K562 (cell line): ENCODE measurements around the gene CCR5AS.

Experiments
- ATAC-seq: fragments of 200-7000 bp; cut with Tn5 transposase; 3 replicates; pipeline ENCODE4 v1.9.1; 2020; ENCODE audit warnings: moderate library complexity
- BruUV-seq: library from RNA; stranded (reverse); fragments of 400-500 nt; replicated peaks from 2 replicates; lab custom pipeline; 2021; lab: Mats Ljungman, UMichigan
- CTCF ChIA-PET: fragments of 300-600 bp; formaldehyde crosslinking; extraction: SDS; loops from one replicate; lab custom pipeline; 2021; ENCODE audit warnings: low intra/inter-chr PET ratio; lab: Yijun Ruan, JAX
- POLR2A ChIA-PET: fragments of 300-600, 350-650 bp; sonication (Branson Sonifier 250); formaldehyde crosslinking; extraction: SDS; loops from one replicate; lab custom pipeline; 2021; ENCODE audit warnings: antibody characterized with exemption, inconsistent platforms; lab: Yijun Ruan, JAX
- DNase-seq, 4 experiments: peaks; one replicate each; pipeline versions ENCODE4 v3.0.0 to v3.0.0-alpha.2; 2011 to 2018; ENCODE audit warnings: low spot score in 3 of 4, mixed read lengths in 3 of 4; ENCODE audit errors: extremely low read depth in 1 of 4
- FAIRE-seq: peaks from 2 replicates; lab custom pipeline; 2011; peaks lifted over from hg19 to GRCh38; lab: Jason Lieb, UNC
- H2AFZ ChIP-seq: 2 replicates; pipeline ENCODE4 v1.6.0; 2011; ENCODE audit warnings: low read depth, low read length, control low read depth, inconsistent platforms
- H3K27ac ChIP-seq: fragments of 200-600 bp; 3 replicates; pipeline ENCODE4 v1.8.0; 2011; ENCODE audit warnings: low read depth, mild to moderate bottlenecking, control low read depth, inconsistent platforms, low read length, moderate library complexity, mixed read lengths; ENCODE audit errors: extremely low read depth
- H3K27me3 ChIP-seq, 2 experiments: fragments of 300-600 bp in 1 of 2; 2 replicates in 1 of 2; 3 replicates in 1 of 2; pipeline versions ENCODE4 v1.6.0 to v1.8.0; 2011; ENCODE audit warnings: inconsistent platforms in 2 of 2, low read length in 2 of 2, mild to moderate bottlenecking in 1 of 2, mixed read lengths in 1 of 2, moderate library complexity in 1 of 2; ENCODE audit not compliant: control insufficient read depth in 2 of 2, insufficient read depth in 2 of 2
- H3K36me3 ChIP-seq: fragments of 300-600 bp; 3 replicates; pipeline ENCODE4 v1.8.0; 2011; ENCODE audit warnings: mild to moderate bottlenecking, low read length, inconsistent platforms; ENCODE audit not compliant: control insufficient read depth, insufficient read depth
- H3K4me1 ChIP-seq, 2 experiments: fragments of 200-600 bp in 1 of 2; replicated peaks in 1 of 2; 2 replicates in 1 of 2; 3 replicates in 1 of 2; pipeline versions ENCODE4 v1.5.1 to v1.8.0; 2011; ENCODE audit warnings: inconsistent platforms in 2 of 2, low read length in 2 of 2, mild to moderate bottlenecking in 1 of 2, mixed read lengths in 1 of 2, moderate library complexity in 1 of 2; ENCODE audit not compliant: control insufficient read depth in 2 of 2, insufficient read depth in 2 of 2
- H3K4me2 ChIP-seq: 2 replicates; pipeline ENCODE4 v1.6.1; 2011; ENCODE audit warnings: low read length, control low read depth, inconsistent platforms, mixed read lengths; ENCODE audit not compliant: insufficient read depth
- H3K4me3 ChIP-seq: fragments of 200-600 bp; sonication (generic), shearing (Covaris generic); 2 replicates; pipeline ENCODE4 v1.5.1; 2016; ENCODE audit warnings: control low read depth, inconsistent platforms
- H3K79me2 ChIP-seq: fragments of 200-600 bp; 3 replicates; pipeline ENCODE4 v1.8.0; 2011; ENCODE audit warnings: low read length, inconsistent platforms; ENCODE audit not compliant: control insufficient read depth, insufficient read depth
- H3K9ac ChIP-seq, 2 experiments: 2 replicates each; pipeline versions ENCODE4 v1.6.0 to v1.6.1; 2011; ENCODE audit warnings: low read depth in 2 of 2, low read length in 2 of 2, control low read depth in 1 of 2, inconsistent platforms in 1 of 2, mild to moderate bottlenecking in 1 of 2, mixed read lengths in 1 of 2; ENCODE audit not compliant: insufficient read depth in 1 of 2
- H3K9me1 ChIP-seq: one replicate; pipeline ENCODE4 v1.6.0; 2011; ENCODE audit warnings: inconsistent platforms, mild to moderate bottlenecking, low read length, moderate library complexity; ENCODE audit not compliant: control insufficient read depth, insufficient read depth
- H3K9me3 ChIP-seq: replicated peaks from 2 replicates; pipeline ENCODE4 v1.5.1; 2011; ENCODE audit warnings: low read depth, low read length, inconsistent platforms; ENCODE audit not compliant: control insufficient read depth, insufficient read depth
- H4K20me1 ChIP-seq: replicated peaks from 2 replicates; pipeline ENCODE4 v1.6.1; 2011; ENCODE audit warnings: low read length, inconsistent platforms, mixed read lengths; ENCODE audit not compliant: control insufficient read depth, insufficient read depth
- NR2C2 ChIP-seq, 2 experiments: fragments of 200-800 bp in 1 of 2; sonication (Bioruptor generic) in 1 of 2; sonication (generic) in 1 of 2; formaldehyde crosslinking in 1 of 2; IDR thresholded peaks; 2 replicates each; pipeline versions ENCODE4 v1.6.1 to v1.8.0; 2016 to 2022; ENCODE audit warnings: mild to moderate bottlenecking in 1 of 2, missing compliant biosample characterization in 1 of 2, missing genetic modification characterization in 1 of 2, missing genetic modification reagents in 1 of 2
- ZNF780A ChIP-seq: fragments of 250-450 bp; sonication (Bioruptor Pico); IDR thresholded peaks from 2 replicates; pipeline ENCODE4 v1.5.0; 2021; ENCODE audit warnings: mild to moderate bottlenecking
- WGBS: fragments of 100-300 bp; shearing (Covaris generic); methylation state at CpG from one replicate; pipeline ENCODE4 v1.1.6; 2016; ENCODE audit warnings: low coverage, mixed read lengths; ENCODE audit not compliant: insufficient coverage; ENCODE audit errors: missing lambda C conversion rate; 5-methylcytosine and 5-hydroxymethylcytosine counted together
- in situ Hi-C: fragments of 300-500 bp; cut with MboI; formaldehyde crosslinking; loops from 4 replicates; pipeline ENCODE4 v1.15.0; 2018; ENCODE audit warnings: inconsistent platforms, mixed read lengths
- intact Hi-C: fragments of 100-400 bp; cut with micrococcal nuclease; formaldehyde crosslinking; loops from 2 replicates; pipeline ENCODE4 v1.14.2; 2022

CCR5AS gene

GRCh38 chr3:46429250-46429649 is 22.4 kb upstream of the CCR5AS start:
- H3K4me1 ChIP-seq, result peaks cover 3 to 19% of the 10 kb centered on the region in 2 experiments; a peak in 4 of 5 replicates
- in situ Hi-C loops (no loop called here), intact Hi-C loops (loop anchor here (5.0 kb wide), 3 partner anchors 57 to 352 kb away; partner anchors contain the start of gene CCR5)
- no peaks in the 10 kb centered on the region for H3K36me3 ChIP-seq
- H3K9me3 ChIP-seq, result 0 out of 2 replicates have a peak, but pooled peaks cover 2% of the 10 kb centered on the region
- H3K4me3 ChIP-seq, result no peak overlapping the region
- no peak overlapping the region for H3K4me2 ChIP-seq
- peaks cover 0 to 4% of the 10 kb centered on the region in 2 experiments; a peak in 1 of 5 replicates for H3K27me3 ChIP-seq
- H2AFZ ChIP-seq, result no peak overlapping the region
- no peak for FAIRE-seq
- CTCF ChIA-PET, result interaction anchor here (1.0 kb wide), 1 partner anchor 129 kb away, joined by 4 read pairs; no protein-coding TSS in a partner anchor
- H3K9me1 ChIP-seq, result no peaks in the 10 kb centered on the region
- no peaks in the 10 kb centered on the region for H3K79me2 ChIP-seq
- 14% methylated on average over 5 of the region's 5 CpGs for WGBS
- BruUV-seq, result no TSS peak
- H3K27ac ChIP-seq, result no peak overlapping the region
- TF ChIP-seq NR2C2 (CRISPR knock-in tag; IDR thresholded peaks at IDR 0.05), result no peak
- TF ChIP-seq NR2C2 (tag; IDR thresholded peaks at IDR 0.05), result peak; percentile 25; the same call in 1 of the 2 replicates
- no peak for TF ChIP-seq ZNF780A (CRISPR knock-in tag)
- TF ChIP-seq, all 486 proteins: peak for 1
- POLR2A ChIA-PET, result no interaction called here
- H4K20me1 ChIP-seq, result no peaks in the 10 kb centered on the region
- ATAC-seq (no peak), DNase-seq (no peak)
- no peak overlapping the region for H3K9ac ChIP-seq
